Upper lobe of left lung (tissue), 4 donors: ENCODE data around the gene ELFN2.

Experiments used
- CTCF ChIP-seq, 6 experiments: fragments of 450-650 bp in 4 of 6; fragments of 200-600 bp in 2 of 6; sonication (generic) in 2 of 6; IDR thresholded peaks; one replicate each; pipeline ENCODE4 v1.5.1; 2016 to 2019; ENCODE audit warnings: antibody characterized with exemption in 6 of 6
- POLR2A ChIP-seq, 4 donors: fragments of 450-650 bp; IDR thresholded peaks; one replicate each; pipeline ENCODE4 v1.5.1; 2016 to 2017; ENCODE audit warnings: antibody characterized with exemption in 4 of 4, mild to moderate bottlenecking in 2 of 4

DNA sequence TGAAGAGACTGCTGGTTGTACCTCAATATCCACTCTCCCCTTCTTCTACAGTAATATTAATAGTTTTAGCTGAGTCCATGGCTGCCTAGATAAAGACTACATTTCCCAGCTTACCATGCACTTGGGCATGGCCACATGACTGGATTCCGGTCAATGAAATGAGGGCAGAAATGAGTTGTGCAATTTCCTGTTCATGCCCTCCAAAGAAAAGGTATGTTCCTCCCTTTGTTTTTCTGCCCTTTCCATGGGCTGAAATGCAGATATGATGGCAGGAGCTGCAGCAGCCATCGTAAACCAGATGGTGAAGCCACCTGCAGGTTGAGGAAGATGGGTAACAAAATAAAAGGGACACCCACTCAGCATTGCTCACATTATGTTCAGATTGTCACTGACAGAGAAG is 15.3 kb upstream of the ELFN2 start:
- TF ChIP-seq CTCF (IDR thresholded peaks at IDR 0.05): no peak
- TF ChIP-seq POLR2A (IDR thresholded peaks at IDR 0.05): no peak
